ENCODE results near the gene CCDC137. TPM values are rescaled to one million over a fixed set of nuclear protein-coding genes. Genes with fewer than 3 reads are reported as not detected.

Gene CCDC137
- total and polyA plus RNA-seq, 2 experiments from 2014 or later = 11.7 to 22.8 TPM

GRCh38 chr17:81715872-81716673, 49.5 kb downstream of the CCDC137 start:
- Histone ChIP-seq H3K36me3 (ENCODE audit: low read depth) (no peaks in the 10 kb centered on the region), H3K4me3 (no peak overlapping the region), H3K4me2 (ENCODE audit: unreplicated experiment) (no peak overlapping the region), H3F3A (ENCODE audit: insufficient read depth) (no peaks in the 10 kb centered on the region), H3K79me2 (ENCODE audit: insufficient read depth) (no peaks in the 10 kb centered on the region), H3K9ac (no peak overlapping the region), H3K9me3 (ENCODE audit: low read depth) (no peaks in the 10 kb centered on the region), H2AFZ (no peak overlapping the region), H3K4me1 (ENCODE audit: insufficient read depth) (peaks cover 10% of the 10 kb centered on the region), H3K27ac (no peak overlapping the region), H4K20me1 (ENCODE audit: insufficient read depth) (no peaks in the 10 kb centered on the region), H3K27me3 (replicated peaks; ENCODE audit: insufficient read depth) (no peaks in the 10 kb centered on the region), H3K9me2 (ENCODE audit: insufficient read depth) (no peaks in the 10 kb centered on the region)
- in situ Hi-C loops (cut with MboI) = no loop called here
- DNase-seq = no peak
- WGBS, 2 experiments (ENCODE audit: low coverage in 1 of 2, low lambda C conversion rate in 2 of 2, missing lambda C conversion rate in 2 of 2) = 85 to 87% methylated on average over 36 to 41 of the region's 43 CpGs
- TF ChIP-seq EZH2 (IDR thresholded peaks at IDR 0.05; ENCODE audit: insufficient read depth, poor library complexity, severe bottlenecking) = no peak
- TF ChIP-seq EZH2phosphoT487 (IDR thresholded peaks at IDR 0.05; ENCODE audit: insufficient read depth, low read depth) = no peak

- DNase-seq = no peak
- 94 to 95% methylated on average over 11 to 12 of the region's 12 CpGs for WGBS, 2 experiments (ENCODE audit: low coverage in 1 of 2, low lambda C conversion rate in 2 of 2, missing lambda C conversion rate in 2 of 2)
- no peaks in the 10 kb centered on the region for H3K9me2 ChIP-seq (ENCODE audit: insufficient read depth)
Observed at GRCh38 chr17:81716674-81716996, 50.1 kb downstream of the CCDC137 start.

GRCh38 chr17:81717049-81717765, 50.7 kb downstream of the CCDC137 start:
- H3K4me2 ChIP-seq (ENCODE audit: unreplicated experiment) = no peak overlapping the region
- no peak overlapping the region for H2AFZ ChIP-seq
- no peak for DNase-seq
- H3K36me3 ChIP-seq (ENCODE audit: low read depth) = no peaks in the 10 kb centered on the region
- in situ Hi-C loops (cut with MboI) = no loop called here
- peaks cover 5% of the 10 kb centered on the region; the same call in 1 of the 2 replicates for H3K4me1 ChIP-seq (ENCODE audit: insufficient read depth)
- no peaks in the 10 kb centered on the region for H3K27me3 ChIP-seq (replicated peaks; ENCODE audit: insufficient read depth)
- no peak overlapping the region for H3K27ac ChIP-seq
- no peaks in the 10 kb centered on the region for H3K9me2 ChIP-seq (ENCODE audit: insufficient read depth)
- TF ChIP-seq EZH2 (IDR thresholded peaks at IDR 0.05; ENCODE audit: insufficient read depth, poor library complexity, severe bottlenecking) (no peak), EZH2phosphoT487 (IDR thresholded peaks at IDR 0.05; ENCODE audit: insufficient read depth, low read depth) (no peak)
- no peaks in the 10 kb centered on the region for H3K79me2 ChIP-seq (ENCODE audit: insufficient read depth)
- H3K9me3 ChIP-seq (ENCODE audit: low read depth) = no peaks in the 10 kb centered on the region
- no peak overlapping the region for H3K9ac ChIP-seq
- H3F3A ChIP-seq (ENCODE audit: insufficient read depth) = no peaks in the 10 kb centered on the region
- H4K20me1 ChIP-seq (ENCODE audit: insufficient read depth) = no peaks in the 10 kb centered on the region
- WGBS, 2 experiments (ENCODE audit: low coverage in 1 of 2, low lambda C conversion rate in 2 of 2, missing lambda C conversion rate in 2 of 2) = 93 to 97% methylated on average over 22 of the region's 25 CpGs
- no peak overlapping the region for H3K4me3 ChIP-seq

More at GRCh38 chr17:81716674-81716996, 50.1 kb downstream of the CCDC137 start:
- Histone ChIP-seq H3F3A (ENCODE audit: insufficient read depth) (no peaks in the 10 kb centered on the region), H3K9ac (no peak overlapping the region), H3K4me3 (no peak overlapping the region), H4K20me1 (ENCODE audit: insufficient read depth) (no peaks in the 10 kb centered on the region), H3K27me3 (replicated peaks; ENCODE audit: insufficient read depth) (no peaks in the 10 kb centered on the region), H2AFZ (no peak overlapping the region), H3K79me2 (ENCODE audit: insufficient read depth) (no peaks in the 10 kb centered on the region), H3K36me3 (ENCODE audit: low read depth) (no peaks in the 10 kb centered on the region), H3K4me2 (ENCODE audit: unreplicated experiment) (no peak overlapping the region), H3K27ac (no peak overlapping the region), H3K4me1 (ENCODE audit: insufficient read depth) (peaks cover 5% of the 10 kb centered on the region; the same call in 1 of the 2 replicates), H3K9me3 (ENCODE audit: low read depth) (no peaks in the 10 kb centered on the region)
- in situ Hi-C loops (cut with MboI) = no loop called here
- TF ChIP-seq EZH2phosphoT487 (IDR thresholded peaks at IDR 0.05; ENCODE audit: insufficient read depth, low read depth) = no peak
- no peak for TF ChIP-seq EZH2 (IDR thresholded peaks at IDR 0.05; ENCODE audit: insufficient read depth, poor library complexity, severe bottlenecking)

- H3K27ac ChIP-seq = no peak overlapping the region
- no peaks in the 10 kb centered on the region for H4K20me1 ChIP-seq (ENCODE audit: insufficient read depth)
- 92 to 94% methylated on average over 9 of the region's 9 CpGs for WGBS, 2 experiments (ENCODE audit: low coverage in 1 of 2, low lambda C conversion rate in 2 of 2, missing lambda C conversion rate in 2 of 2)
- H3K9me2 ChIP-seq (ENCODE audit: insufficient read depth) = no peaks in the 10 kb centered on the region
- no peak for TF ChIP-seq EZH2 (IDR thresholded peaks at IDR 0.05; ENCODE audit: insufficient read depth, poor library complexity, severe bottlenecking)
- TF ChIP-seq EZH2phosphoT487 (IDR thresholded peaks at IDR 0.05; ENCODE audit: insufficient read depth, low read depth) = no peak
- no peak overlapping the region for H3K4me2 ChIP-seq (ENCODE audit: unreplicated experiment)
- H3K9ac ChIP-seq = no peak overlapping the region
- in situ Hi-C loops (cut with MboI) = no loop called here
- DNase-seq = no peak
- no peaks in the 10 kb centered on the region for H3K79me2 ChIP-seq (ENCODE audit: insufficient read depth)
- H3K27me3 ChIP-seq (replicated peaks; ENCODE audit: insufficient read depth) = no peaks in the 10 kb centered on the region
- no peak overlapping the region for H2AFZ ChIP-seq
- H3K4me1 ChIP-seq (ENCODE audit: insufficient read depth) = peaks cover 4% of the 10 kb centered on the region; the same call in 1 of the 2 replicates
- no peak overlapping the region for H3K4me3 ChIP-seq
- H3K36me3 ChIP-seq (ENCODE audit: low read depth) = no peaks in the 10 kb centered on the region
- no peaks in the 10 kb centered on the region for H3F3A ChIP-seq (ENCODE audit: insufficient read depth)
- H3K9me3 ChIP-seq (ENCODE audit: low read depth) = no peaks in the 10 kb centered on the region
Observed at GRCh38 chr17:81717766-81718089, 51.2 kb downstream of the CCDC137 start.
